ENCODE results near the gene ITGA1.

ITGA1 gene

GRCh38 chr5:52796516-52797103 is 8.9 kb downstream of the ITGA1 start:
- Histone ChIP-seq H3K9me2 (replicated peaks; ENCODE audit: low read depth, low read length) (no peaks in the 10 kb centered on the region), H3K9ac (ENCODE audit: low read depth, low read length, poor library complexity, severe bottlenecking) (no peak overlapping the region), H3K4me3 (ENCODE audit: low read length, poor library complexity, severe bottlenecking) (no peak overlapping the region), H3K27me3 (ENCODE audit: insufficient read depth, low read length, poor library complexity, severe bottlenecking) (peaks cover 4% of the 10 kb centered on the region), H3K9me3 (ENCODE audit: insufficient read depth, low read depth, low read length) (no peaks in the 10 kb centered on the region), H3K4me1 (ENCODE audit: insufficient read depth, low read length, poor library complexity, severe bottlenecking) (peaks cover 29% of the 10 kb centered on the region), H3K79me2 (ENCODE audit: insufficient read depth, low read length) (peaks cover 29% of the 10 kb centered on the region), H3K4me2 (ENCODE audit: low read depth, low read length, poor library complexity, severe bottlenecking) (no peak overlapping the region), H3K36me3 (ENCODE audit: insufficient read depth, low read length) (no peaks in the 10 kb centered on the region), H4K20me1 (ENCODE audit: insufficient read depth, low read length, poor library complexity, severe bottlenecking) (peaks cover 16% of the 10 kb centered on the region), H3F3A (ENCODE audit: low read depth) (no peaks in the 10 kb centered on the region), H2AFZ (ENCODE audit: low read length) (no peak overlapping the region)
- TF ChIP-seq EZH2phosphoT487 (IDR thresholded peaks at IDR 0.05; ENCODE audit: borderline replicate concordance) = no peak
- TF ChIP-seq CTCF (conservative IDR thresholded peaks at IDR 0.05; ENCODE audit: low read length) = no peak

DNA sequence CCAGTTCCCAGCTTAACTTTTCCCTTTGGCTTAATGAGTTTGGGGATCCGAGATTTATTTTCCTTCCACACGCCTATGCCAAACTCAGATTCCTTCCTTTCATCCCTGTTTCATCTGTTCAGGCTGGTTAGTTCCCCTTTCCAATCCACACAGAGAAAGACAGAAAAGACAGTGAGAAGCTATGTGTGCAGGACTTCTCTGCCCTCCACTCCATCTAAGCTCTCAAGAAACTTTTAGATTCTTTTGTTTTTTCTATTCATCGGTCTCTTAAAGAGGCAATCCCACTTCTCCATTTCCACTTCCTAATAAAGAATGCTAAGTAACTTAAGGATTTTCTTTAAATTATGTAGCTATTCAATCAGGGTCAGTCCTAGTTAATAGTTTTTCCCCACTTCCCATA is 11.2 kb downstream of the ITGA1 start:
- Histone ChIP-seq H3K27me3 (ENCODE audit: insufficient read depth, low read length, poor library complexity, severe bottlenecking) (peaks cover 4% of the 10 kb centered on the region), H3F3A (ENCODE audit: low read depth) (no peaks in the 10 kb centered on the region), H2AFZ (ENCODE audit: low read length) (peak overlapping the region; percentile 97), H3K9me3 (ENCODE audit: insufficient read depth, low read depth, low read length) (no peaks in the 10 kb centered on the region), H3K79me2 (ENCODE audit: insufficient read depth, low read length) (peaks cover 52% of the 10 kb centered on the region), H3K9me2 (replicated peaks; ENCODE audit: low read depth, low read length) (no peaks in the 10 kb centered on the region), H3K36me3 (ENCODE audit: insufficient read depth, low read length) (no peaks in the 10 kb centered on the region), H3K4me2 (ENCODE audit: low read depth, low read length, poor library complexity, severe bottlenecking) (peak overlapping the region; percentile 92), H4K20me1 (ENCODE audit: insufficient read depth, low read length, poor library complexity, severe bottlenecking) (peaks cover 39% of the 10 kb centered on the region), H3K4me1 (ENCODE audit: insufficient read depth, low read length, poor library complexity, severe bottlenecking) (peaks cover 50% of the 10 kb centered on the region), H3K4me3 (ENCODE audit: low read length, poor library complexity, severe bottlenecking) (peak overlapping the region; percentile 92), H3K9ac (ENCODE audit: low read depth, low read length, poor library complexity, severe bottlenecking) (peak overlapping the region; percentile 92)
- TF ChIP-seq EZH2phosphoT487 (IDR thresholded peaks at IDR 0.05; ENCODE audit: borderline replicate concordance) (no peak), CTCF (conservative IDR thresholded peaks at IDR 0.05; ENCODE audit: low read length) (no peak)

- peak overlapping the region; percentile 92 for H3K4me3 ChIP-seq (ENCODE audit: low read length, poor library complexity, severe bottlenecking)
- H3K9me3 ChIP-seq (ENCODE audit: insufficient read depth, low read depth, low read length) = no peaks in the 10 kb centered on the region
- H3K9me2 ChIP-seq (replicated peaks; ENCODE audit: low read depth, low read length) = no peaks in the 10 kb centered on the region
- peaks cover 44% of the 10 kb centered on the region for H4K20me1 ChIP-seq (ENCODE audit: insufficient read depth, low read length, poor library complexity, severe bottlenecking)
- H3K4me2 ChIP-seq (ENCODE audit: low read depth, low read length, poor library complexity, severe bottlenecking) = peak overlapping the region; percentile 92
- peaks cover 58% of the 10 kb centered on the region for H3K79me2 ChIP-seq (ENCODE audit: insufficient read depth, low read length)
- TF ChIP-seq CTCF (conservative IDR thresholded peaks at IDR 0.05; ENCODE audit: low read length) (no peak), EZH2phosphoT487 (IDR thresholded peaks at IDR 0.05; ENCODE audit: borderline replicate concordance) (no peak)
- peaks cover 4% of the 10 kb centered on the region for H3K27me3 ChIP-seq (ENCODE audit: insufficient read depth, low read length, poor library complexity, severe bottlenecking)
- H3K4me1 ChIP-seq (ENCODE audit: insufficient read depth, low read length, poor library complexity, severe bottlenecking) = peaks cover 56% of the 10 kb centered on the region
- H3K9ac ChIP-seq (ENCODE audit: low read depth, low read length, poor library complexity, severe bottlenecking) = peak overlapping the region; percentile 92
- H2AFZ ChIP-seq (ENCODE audit: low read length) = peak overlapping the region; percentile 97
- no peaks in the 10 kb centered on the region for H3K36me3 ChIP-seq (ENCODE audit: insufficient read depth, low read length)
- H3F3A ChIP-seq (ENCODE audit: low read depth) = no peaks in the 10 kb centered on the region
Observed at GRCh38 chr5:52799358-52799982, 11.8 kb downstream of the ITGA1 start.

All from Loucy (cell line).